GM15510 (cell line): Measurements from ENCODE around the gene KRTAP20-2.

ENCODE experiments used
- POLR2A ChIP-seq: IDR thresholded peaks from 3 replicates; pipeline ENCODE4 v1.6.1; 2011; ENCODE audit warnings: borderline replicate concordance; ENCODE audit not compliant: insufficient read length; ENCODE audit errors: extremely low read depth

The KRTAP20-2 gene

DNA sequence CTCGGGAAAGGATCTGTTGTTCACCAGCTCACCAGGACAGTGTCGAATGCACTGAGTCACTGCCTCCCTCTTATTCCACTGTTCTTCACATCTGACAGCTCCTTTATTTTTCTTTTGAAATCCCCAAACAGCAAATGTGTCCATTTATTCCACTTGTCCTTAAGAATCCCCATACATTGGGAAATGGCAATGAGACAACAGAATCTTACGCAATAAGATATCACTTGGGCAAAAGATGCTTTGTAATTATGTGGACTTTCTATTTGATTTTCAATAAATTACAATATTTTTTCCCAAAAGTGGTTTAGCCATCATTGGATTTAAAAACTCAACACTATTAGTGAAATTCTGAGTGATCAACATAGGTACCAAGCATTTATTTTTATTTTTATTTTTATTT, 3.7 kb downstream of the KRTAP20-2 start:
- TF ChIP-seq POLR2A = no peak

DNA sequence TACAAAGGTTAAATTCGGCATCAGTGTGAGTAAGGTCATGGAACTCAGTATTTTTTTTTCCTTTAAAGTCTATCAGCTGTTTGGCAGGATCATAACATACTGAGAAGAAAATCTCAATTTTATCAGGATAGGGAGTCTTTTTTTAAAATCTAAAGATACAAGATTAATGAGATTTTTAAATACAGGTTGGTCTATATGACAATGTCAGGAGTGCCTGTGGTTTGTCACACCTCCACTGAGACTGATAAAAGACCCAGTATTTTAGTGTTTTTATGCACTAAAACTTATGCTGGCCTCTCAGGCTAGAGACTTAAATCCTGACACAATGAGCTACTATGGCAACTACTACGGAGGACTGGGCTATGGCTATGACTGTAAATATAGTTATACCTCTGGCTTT, 7.6 kb downstream of the KRTAP20-2 start, which contains the start of gene KRTAP20-3:
Gene KRTAP20-3, plus strand, starts transcription at position 301 of the 400 bp plus-strand sequence.
- no peak for TF ChIP-seq POLR2A

DNA sequence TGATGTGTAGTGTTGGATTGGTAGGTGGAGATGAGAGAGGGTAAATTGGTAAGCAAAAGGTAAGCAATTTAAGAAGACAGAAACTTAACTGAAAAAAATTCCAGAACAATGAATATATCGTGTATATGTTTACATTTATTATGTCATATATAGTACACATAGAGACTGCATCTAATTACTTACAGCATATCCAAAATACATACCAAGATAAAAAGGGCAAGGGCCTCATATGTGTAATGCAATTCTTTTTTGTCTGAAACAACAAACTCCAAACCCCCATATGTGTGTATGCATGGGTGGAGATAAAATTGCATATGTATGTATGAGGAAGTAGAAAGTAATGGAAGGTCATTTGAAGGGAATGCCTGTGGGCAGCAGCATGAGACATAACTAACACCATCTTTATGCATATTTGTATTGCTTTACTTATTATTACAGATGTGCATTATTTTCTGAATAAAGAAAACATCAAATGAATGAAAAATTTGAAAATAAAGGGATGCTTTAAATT, 12.0 kb downstream of the KRTAP20-2 start:
- no peak for TF ChIP-seq POLR2A

DNA sequence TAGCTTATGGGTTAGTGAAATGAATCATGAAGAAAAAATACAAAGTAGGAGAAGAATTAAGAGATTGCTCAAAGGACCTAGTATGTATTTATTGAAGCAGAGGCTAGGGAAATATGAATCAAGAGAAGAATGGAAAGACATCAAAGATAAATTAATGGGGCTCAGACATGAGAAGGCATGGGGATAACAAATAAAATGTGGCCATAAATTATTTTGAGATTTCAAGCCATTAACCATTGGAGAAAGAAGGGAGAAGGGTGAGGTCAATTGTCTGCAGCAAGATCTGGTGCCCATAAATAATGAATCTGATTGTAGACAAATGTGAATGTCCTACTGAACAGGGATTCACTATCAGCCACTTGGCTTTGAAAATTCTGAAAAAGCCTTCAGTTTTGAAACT, 17.9 kb downstream of the KRTAP20-2 start:
- no peak for TF ChIP-seq POLR2A

DNA sequence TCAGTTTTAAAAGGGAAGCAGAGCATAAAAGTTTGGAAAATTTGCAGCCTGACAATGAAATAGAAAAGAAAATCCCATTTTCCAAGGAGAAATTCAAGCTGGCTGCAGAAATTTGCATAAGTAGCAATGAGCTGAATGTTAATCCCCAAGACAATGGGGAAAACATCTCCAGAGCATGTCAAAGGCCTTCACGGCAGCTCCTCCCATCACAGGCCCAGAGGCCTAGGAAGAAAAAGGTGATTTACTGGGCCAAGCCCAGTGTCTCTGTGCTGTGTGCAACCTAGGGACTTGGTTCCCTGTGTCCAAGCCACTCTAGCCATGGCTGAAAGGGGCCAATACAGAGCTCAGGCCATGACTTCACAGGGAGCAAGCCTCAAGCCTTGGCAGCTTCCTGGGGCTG, 33.8 kb downstream of the KRTAP20-2 start:
- TF ChIP-seq POLR2A = no peak

DNA sequence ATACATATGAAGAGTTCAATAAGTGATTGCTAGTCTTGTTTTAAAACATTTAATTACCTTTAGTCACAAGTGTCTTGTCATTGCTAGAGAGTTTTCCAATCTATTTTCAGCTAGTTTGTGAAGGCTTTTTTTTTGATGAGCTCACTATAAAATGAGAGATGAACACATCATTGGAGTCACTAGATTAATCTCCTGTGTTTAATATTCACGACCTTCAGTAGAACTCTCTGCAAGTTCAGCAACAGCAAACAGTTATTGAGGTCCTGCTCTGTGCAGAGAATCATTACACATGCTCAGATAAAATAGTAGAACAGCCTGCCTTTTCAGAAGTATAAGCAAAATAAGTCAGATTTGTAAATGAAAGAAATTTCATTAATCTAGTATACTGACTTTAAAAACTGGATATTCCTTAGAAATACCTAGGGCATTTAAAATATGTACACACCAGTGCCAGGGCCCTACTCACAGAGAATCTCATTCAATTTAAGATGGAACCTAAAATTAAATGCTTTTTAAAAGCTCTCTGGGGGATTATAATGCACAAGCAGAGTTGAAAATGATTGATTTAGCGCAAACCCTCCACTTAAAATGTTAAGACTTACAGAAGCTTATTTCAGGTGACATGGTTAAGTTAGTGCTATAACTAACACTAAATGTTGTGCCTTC, 38.1 kb downstream of the KRTAP20-2 start:
- no peak for TF ChIP-seq POLR2A

DNA sequence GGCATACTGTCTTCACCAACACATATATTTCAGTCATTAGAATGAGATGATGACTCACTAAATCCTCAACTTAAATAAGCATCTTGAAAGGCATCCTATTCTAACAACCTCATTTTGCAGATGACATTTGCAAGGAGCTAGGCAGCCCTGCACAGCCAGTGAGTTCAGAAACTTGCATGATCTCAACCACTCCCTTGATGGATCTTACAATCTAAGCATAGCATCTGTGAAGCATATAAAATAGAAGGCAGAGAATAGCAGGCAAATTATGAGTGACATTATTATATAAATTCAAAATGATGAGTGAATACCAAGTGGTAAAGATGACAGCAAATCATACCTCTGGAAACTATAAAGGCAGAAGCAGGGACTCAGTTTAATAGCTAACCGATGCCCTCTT, 39.3 kb downstream of the KRTAP20-2 start:
- no peak for TF ChIP-seq POLR2A

DNA sequence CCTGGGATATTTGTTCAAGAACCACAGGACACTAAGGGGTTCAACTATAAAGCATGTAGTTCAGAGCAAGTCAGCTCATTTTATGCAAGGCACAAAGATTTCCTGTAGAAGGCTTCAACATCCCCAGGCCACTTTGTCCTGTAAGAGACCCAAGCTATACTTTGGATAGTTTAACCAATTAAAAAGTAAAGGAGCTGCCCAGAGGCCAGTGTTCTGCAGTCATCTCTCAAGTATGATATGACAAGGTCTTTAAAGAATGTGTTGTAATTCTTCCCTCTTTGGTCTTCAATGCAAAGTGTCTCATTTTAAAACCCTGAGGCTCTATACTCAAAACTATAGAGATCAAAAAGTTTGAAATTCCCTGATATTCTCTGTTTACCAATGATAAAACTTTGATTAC, 41.7 kb downstream of the KRTAP20-2 start:
- no peak for TF ChIP-seq POLR2A

DNA sequence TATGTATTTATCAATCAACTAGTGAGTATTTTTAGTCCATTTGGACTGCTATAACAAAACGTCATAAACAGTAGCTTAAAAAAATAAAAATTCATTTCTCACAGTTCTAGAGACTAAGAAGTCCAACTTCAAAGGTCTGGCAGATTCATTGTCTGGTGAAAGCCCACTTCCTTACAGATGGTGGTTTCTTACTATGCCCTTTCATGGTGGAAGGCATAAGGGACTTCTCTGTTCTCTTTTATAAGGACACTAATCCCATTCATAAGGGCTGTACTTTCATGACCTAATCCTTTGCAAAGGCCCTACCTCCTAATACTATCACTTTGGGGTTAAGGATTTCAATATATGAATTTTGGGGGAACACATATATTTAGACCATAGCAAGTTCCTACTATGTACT, 45.6 kb downstream of the KRTAP20-2 start:
- no peak for TF ChIP-seq POLR2A

DNA sequence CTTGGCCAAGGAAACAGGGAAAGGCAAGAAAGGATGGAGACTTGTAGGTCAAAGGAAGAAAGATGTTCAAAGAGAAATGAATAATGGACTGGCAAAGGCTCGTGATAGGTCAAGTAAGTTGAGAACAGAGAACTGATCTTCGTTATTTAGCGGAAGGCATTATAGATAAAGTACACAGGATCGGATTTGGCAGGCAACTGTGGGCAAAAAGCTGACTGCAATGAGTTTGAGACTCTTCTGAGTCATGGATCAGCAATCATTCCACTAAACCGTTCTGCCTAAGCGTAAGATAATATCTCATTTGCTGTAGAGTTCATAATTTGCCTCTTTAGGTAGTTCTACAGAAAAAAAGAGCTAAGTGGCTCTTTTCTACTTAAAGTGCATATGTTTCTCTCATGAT, 49.5 kb downstream of the KRTAP20-2 start:
- no peak for TF ChIP-seq POLR2A
